HG03175 (cell line): ENCODE measurements around the gene TPH1.

ENCODE experiments used
- ATAC-seq: cut with Tn5 transposase; IDR thresholded peaks from one replicate; pipeline ENCODE4 v1.9.1; 2021; ENCODE audit warnings: mild to moderate bottlenecking, moderate library complexity; ENCODE audit not compliant: unreplicated experiment

Gene TPH1

GRCh38 chr11:18046116-18046777, at the start of gene TPH1:
TPH1 (minus strand) TSS chr11:18046269; CDS start chr11:18040762, 5,507 bp downstream.
- ATAC-seq: no peak

- ATAC-seq: no peak
Measured at GRCh38 chr11:18093959-18094358, 47.9 kb upstream of the TPH1 start.

DNA sequence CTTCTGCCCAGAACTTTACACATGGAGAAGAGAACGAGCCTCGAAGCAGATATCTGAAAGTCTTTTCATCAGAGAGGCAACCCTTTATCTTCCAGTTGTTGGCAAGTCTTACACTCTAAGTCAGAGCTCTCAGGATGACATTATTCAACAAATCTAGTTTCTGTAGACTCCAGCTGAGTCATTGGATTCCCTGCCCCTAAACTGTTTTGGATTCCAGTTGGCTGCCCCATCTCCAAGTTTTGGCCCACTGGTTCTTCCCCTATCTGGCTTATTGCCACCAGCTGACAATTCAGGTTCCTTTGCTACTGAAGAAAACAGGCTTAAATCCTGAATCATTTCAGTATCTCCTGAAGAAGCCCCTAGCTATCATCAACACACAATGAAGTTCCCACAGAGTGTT, 45.7 kb upstream of the TPH1 start:
- ATAC-seq: no peak

- no peak for ATAC-seq
Measured at GRCh38 chr11:18088966-18089365, 42.9 kb upstream of the TPH1 start.

GRCh38 chr11:18088366-18088765, 42.3 kb upstream of the TPH1 start:
- no peak for ATAC-seq

DNA sequence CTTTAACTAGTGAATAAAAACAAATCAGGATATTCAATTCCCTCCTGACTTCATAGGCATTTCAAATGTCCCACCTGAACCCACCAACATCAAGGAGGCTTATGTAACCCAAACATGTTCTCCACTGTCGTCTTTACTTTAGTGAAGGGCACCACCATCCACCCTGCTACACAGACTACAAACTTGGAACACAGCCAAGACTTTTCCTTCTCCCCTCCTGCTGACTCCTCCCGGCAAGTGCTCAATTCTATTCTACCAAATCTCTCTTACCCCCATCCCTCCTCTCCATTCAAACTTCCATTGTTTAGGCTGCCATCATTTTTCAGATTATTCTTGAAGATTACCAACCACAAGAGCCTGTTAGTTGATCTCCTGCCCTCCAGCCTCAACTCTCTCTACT, 35.5 kb upstream of the TPH1 start:
- no peak for ATAC-seq

DNA sequence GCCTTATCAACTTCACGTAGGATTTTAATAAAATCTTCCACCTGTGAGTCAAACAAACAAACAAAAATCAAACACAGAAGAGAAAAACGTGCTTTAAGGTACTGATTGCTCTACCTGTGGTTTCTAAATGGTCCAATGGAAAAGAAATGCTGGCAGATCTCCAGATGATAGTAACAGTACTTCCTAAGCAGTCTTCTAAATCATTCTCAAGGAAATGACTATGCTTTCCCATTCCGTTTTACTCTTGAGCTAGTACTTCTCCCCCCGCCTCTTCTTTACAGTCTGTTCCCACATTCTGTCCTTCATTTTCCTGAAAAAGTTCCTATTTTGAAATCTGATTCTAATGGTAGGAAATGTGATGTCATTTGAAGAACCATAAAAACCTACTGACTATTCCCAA, 34.4 kb upstream of the TPH1 start:
- no peak for ATAC-seq

DNA sequence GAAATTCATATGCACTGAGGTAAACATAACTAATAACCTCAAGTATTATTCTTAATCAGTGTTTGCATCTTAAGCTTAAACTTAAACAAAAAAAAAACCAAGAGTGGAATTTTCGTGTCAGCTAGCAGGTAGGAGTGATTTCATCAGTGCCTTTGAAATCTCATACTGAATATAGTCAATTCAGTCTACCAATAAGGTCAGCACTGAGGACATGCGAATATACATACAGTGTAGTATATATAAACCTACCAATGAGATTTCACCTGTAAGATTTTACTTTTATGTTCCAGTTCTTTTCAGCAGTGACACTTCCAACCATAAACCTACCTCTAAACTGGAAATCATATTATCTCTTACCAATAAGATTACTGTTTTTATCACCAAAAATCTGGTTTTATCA, 32.8 kb upstream of the TPH1 start:
- ATAC-seq: no peak

- ATAC-seq: no peak
Measured at GRCh38 chr11:18075444-18075843, 29.4 kb upstream of the TPH1 start.

GRCh38 chr11:18071098-18071705, 25.1 kb upstream of the TPH1 start:
- no peak for ATAC-seq

- no peak for ATAC-seq
Measured at GRCh38 chr11:18067372-18067771, 21.3 kb upstream of the TPH1 start.

GRCh38 chr11:18066626-18067025, 20.6 kb upstream of the TPH1 start:
- no peak for ATAC-seq

GRCh38 chr11:18065572-18065971, 19.5 kb upstream of the TPH1 start:
- no peak for ATAC-seq

DNA sequence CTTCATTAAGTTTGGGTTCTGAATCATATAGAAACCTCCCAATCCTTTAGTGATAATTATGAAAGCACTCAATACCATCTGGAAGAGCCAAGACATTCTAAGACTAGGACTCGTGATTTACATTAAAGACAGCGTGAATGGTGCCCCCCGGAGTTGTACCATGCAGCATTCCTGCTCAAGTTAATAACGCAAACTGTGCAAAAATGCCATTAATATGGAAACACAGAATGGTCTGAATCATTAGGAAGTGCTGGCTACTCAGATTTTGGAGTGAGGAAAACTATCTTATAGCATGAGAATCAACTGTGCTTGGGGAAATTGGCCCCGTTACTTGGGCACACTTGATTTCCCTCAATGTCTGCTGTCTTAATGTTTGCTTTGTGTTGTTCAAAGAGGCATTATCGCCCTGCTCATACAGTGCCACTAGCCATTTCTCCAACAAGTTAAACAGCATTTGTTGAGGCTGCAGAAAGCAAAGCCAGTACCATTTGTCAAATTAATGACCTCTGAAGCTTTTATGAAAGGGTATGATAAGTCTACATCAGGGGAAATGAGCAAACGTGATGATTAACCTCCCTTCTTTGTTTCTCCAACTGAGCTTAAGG, 18.5 kb upstream of the TPH1 start:
- ATAC-seq: no peak

GRCh38 chr11:18063862-18064434, 17.9 kb upstream of the TPH1 start:
- ATAC-seq: no peak

DNA sequence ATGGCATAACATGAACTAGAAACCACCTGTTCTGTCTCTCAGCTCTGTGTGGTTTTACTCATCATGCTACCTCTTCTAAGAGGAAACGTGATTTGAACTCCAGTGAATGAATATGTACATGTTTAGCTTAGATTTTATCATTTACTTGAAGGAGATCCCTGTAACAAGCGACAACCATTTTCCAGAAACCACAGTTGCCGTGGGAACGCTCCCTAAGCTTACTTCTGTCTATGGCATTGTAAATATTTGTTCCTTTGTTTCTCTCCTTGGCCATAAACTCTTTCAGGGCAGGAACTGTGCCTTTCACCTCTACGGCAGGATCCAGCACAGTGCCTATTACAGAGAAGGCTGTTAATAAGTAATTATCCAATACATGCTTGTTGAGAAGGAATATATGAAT, 17.1 kb upstream of the TPH1 start:
- ATAC-seq: no peak

DNA sequence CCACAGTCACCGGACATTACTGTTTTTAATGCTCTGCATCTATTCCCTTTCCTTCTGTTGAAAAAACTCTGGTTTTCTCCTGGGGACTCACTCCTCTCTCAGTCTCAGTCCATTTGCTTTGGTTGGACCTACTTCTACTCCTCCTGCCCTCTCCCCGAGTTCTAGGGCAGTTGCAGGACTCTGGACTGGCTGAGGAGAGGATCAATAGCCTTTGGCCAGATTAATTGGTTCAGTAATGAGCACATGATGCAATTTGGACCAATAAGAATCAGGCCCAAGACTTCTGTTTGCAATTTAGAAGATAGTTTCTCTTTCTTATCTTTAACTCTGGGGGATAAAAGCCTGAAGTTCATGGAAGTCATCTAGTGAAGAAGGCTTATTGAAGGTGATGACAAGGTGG, 15.3 kb upstream of the TPH1 start:
- ATAC-seq: no peak

- ATAC-seq: no peak
Measured at GRCh38 chr11:18056561-18057181, 10.6 kb upstream of the TPH1 start.

DNA sequence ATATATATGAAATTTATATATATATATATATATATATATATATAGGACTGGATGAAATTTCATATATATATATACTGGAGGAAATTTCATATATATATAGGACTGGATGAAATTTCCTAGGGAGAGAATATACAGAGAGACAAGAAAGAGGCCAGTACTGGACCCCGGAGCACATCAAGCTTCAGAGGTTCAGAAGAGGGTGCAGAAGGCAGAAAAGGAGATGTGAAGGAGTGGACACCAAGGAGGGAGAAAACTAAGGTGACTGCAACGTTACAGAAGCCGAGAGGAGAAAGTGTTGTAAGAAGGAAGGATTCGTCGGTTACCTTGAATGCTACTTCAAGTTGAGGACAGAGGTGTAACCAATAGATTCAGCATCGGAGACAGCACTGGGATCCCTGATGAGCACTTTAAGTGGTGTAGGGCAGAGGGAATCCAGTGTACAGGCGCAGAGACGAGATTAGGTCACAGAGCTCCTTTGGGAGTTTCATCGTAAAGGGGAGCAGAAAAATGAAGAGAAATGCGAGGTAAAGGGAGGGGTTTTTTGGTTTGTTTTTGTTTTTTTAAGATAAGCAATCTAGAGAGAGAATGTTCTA, 8.5 kb upstream of the TPH1 start:
- ATAC-seq: no peak

DNA sequence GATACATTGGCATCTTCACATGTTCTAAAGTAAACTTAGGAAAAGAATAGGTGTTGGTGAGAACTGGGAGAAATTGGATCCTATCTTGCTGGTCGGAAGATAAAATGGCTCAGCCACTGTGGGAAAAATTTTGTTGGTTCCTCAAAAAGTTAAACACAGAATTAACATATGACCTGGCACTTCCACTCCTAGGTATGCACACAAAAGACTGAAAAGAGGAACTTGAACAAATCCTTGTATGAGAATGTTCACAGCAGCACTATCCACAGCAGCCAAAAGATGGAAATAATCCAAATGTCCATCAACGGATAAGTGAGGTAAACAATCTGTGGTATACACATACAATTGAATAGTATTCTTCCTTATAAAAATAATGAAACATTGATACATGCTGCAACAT, 4.8 kb upstream of the TPH1 start:
- no peak for ATAC-seq

GRCh38 chr11:18036456-18036855, 9.6 kb downstream of the TPH1 start:
- no peak for ATAC-seq
